Sigmoid colon (tissue), 7 donors: ENCODE results near the gene IQGAP2. TPM values are rescaled to one million over a fixed set of nuclear protein-coding genes. Genes with fewer than 3 reads are reported as not detected.

Source experiments
- DNase-seq: peaks from one replicate; pipeline ENCODE4 v3.0.0-alpha.2; 2019
- H3K27ac ChIP-seq, 4 donors: fragments of 200-600 bp; sonication (generic); one replicate each; pipeline ENCODE4 v1.5.1; 2016 to 2019; ENCODE audit warnings: mild to moderate bottlenecking in 1 of 4
- H3K27me3 ChIP-seq, 3 donors: fragments of 200-600 bp; sonication (generic); one replicate each; pipeline ENCODE4 v1.5.1; 2019; ENCODE audit warnings: mild to moderate bottlenecking in 1 of 3
- H3K36me3 ChIP-seq, 4 donors: fragments of 200-600 bp; sonication (generic); one replicate each; pipeline ENCODE4 v1.5.1; 2016 to 2019
- H3K4me1 ChIP-seq, 4 donors: fragments of 200-600 bp; sonication (generic); one replicate each; pipeline ENCODE4 v1.5.1; 2017 to 2019
- H3K4me3 ChIP-seq, 4 donors: fragments of 200-600 bp; sonication (generic); one replicate each; pipeline ENCODE4 v1.5.1; 2017 to 2019; ENCODE audit warnings: mild to moderate bottlenecking in 2 of 4, moderate library complexity in 1 of 4
- H3K9me3 ChIP-seq, 4 donors: fragments of 200-600 bp in 3 of 4; sonication (generic) in 3 of 4; one replicate each; pipeline versions ENCODE4 v1.5.1 to v1.6.1; 2013 to 2019
- EP300 ChIP-seq, 4 donors: sonication (generic); formaldehyde crosslinking; IDR thresholded peaks; one replicate each; pipeline ENCODE4 v1.6.1; 2017; ENCODE audit warnings: antibody characterized with exemption in 4 of 4
- POLR2A ChIP-seq, 2 donors: fragments of 450-650 bp; IDR thresholded peaks; one replicate each; pipeline ENCODE4 v1.6.1; 2016; ENCODE audit warnings: antibody characterized with exemption in 2 of 2, mild to moderate bottlenecking in 2 of 2, moderate library complexity in 2 of 2
- POLR2AphosphoS5 ChIP-seq, 4 donors: sonication (generic); formaldehyde crosslinking; IDR thresholded peaks; one replicate each; pipeline ENCODE4 v1.6.1; 2017; ENCODE audit warnings: antibody characterized with exemption in 4 of 4
- WGBS, 2 donors: extraction: QIAGEN DNeasy Blood & Tissue Kit; methylation state at CpG; one replicate each; pipeline ENCODE4 v1.1.7; 2013; 5-methylcytosine and 5-hydroxymethylcytosine counted together
- intact Hi-C: fragments of 100-400 bp; cut with DNase I; formaldehyde crosslinking; loops from one replicate; pipeline ENCODE4 v1.15.1; 2023
- polyA plus RNA-seq, 3 donors: library from polyadenylated mRNA; stranded (reverse); fragments of 200-250 nt; gene quantifications; one replicate each; pipeline ENCODE4 v1.2.3, GENCODE V29; 2013
- total RNA-seq, 4 donors: library from RNA; depleted of rRNA; stranded (reverse); fragments of >200 nt; gene quantifications; one replicate each; pipeline ENCODE4 v1.1.0, GENCODE V29; 2016
- TF ChIP-seq, protein P1 (sequence below), 4 experiments: fragments of 450-650 bp in 3 of 4; fragments of 200-600 bp in 1 of 4; IDR thresholded peaks; one replicate each; pipeline ENCODE4 v1.5.1; 2016 to 2019; ENCODE audit warnings: antibody characterized with exemption in 4 of 4, mild to moderate bottlenecking in 3 of 4, moderate library complexity in 2 of 4
- donor health status: healthy with polysubstance abuse.
- donor health status: Bipolar disorder and iron deficiency.
- donor health status: healthy.

Gene IQGAP2
- total and polyA plus RNA-seq, 7 donors, result 15.0 to 85.3 (median 24.6) TPM

DNA sequence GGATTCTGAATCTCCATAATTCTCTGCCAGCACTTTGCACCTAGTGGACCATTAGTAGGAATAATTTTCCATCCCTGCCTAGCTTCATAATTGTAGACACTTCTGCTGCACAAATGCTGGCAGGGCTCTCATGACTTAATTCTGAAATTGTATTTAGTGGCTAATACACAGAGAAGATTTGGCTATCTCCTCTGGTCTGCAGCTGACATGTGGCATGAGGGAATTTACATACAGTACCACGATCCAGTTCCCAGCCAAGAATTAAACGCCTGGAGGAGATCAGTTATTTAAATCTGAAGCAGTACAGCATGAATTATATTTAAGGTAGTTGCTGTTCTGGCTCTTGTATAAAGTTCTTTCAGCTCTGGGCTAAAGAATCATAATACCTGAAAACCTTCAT lies 46.5 kb downstream of the IQGAP2 start:
- no peak for DNase-seq
- Histone ChIP-seq H3K9me3 (no peaks in the 10 kb centered on the region), H3K36me3 (no peaks in the 10 kb centered on the region), H3K4me1 (peaks cover 0 to 15% (median 7%) of the 10 kb centered on the region in 4 donors), H3K4me3 (no peak overlapping the region), H3K27ac (no peak overlapping the region), H3K27me3 (no peaks in the 10 kb centered on the region)
- WGBS, 2 donors, result 62 to 85% methylated on average over 2 of the region's 2 CpGs
- TF ChIP-seq, protein P1, sequence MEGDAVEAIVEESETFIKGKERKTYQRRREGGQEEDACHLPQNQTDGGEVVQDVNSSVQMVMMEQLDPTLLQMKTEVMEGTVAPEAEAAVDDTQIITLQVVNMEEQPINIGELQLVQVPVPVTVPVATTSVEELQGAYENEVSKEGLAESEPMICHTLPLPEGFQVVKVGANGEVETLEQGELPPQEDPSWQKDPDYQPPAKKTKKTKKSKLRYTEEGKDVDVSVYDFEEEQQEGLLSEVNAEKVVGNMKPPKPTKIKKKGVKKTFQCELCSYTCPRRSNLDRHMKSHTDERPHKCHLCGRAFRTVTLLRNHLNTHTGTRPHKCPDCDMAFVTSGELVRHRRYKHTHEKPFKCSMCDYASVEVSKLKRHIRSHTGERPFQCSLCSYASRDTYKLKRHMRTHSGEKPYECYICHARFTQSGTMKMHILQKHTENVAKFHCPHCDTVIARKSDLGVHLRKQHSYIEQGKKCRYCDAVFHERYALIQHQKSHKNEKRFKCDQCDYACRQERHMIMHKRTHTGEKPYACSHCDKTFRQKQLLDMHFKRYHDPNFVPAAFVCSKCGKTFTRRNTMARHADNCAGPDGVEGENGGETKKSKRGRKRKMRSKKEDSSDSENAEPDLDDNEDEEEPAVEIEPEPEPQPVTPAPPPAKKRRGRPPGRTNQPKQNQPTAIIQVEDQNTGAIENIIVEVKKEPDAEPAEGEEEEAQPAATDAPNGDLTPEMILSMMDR (IDR thresholded peaks at IDR 0.05), result no peak
- no peak for TF ChIP-seq POLR2A (IDR thresholded peaks at IDR 0.05)
- no peak for TF ChIP-seq EP300 (IDR thresholded peaks at IDR 0.05)
- intact Hi-C loops, result no loop called here

DNA sequence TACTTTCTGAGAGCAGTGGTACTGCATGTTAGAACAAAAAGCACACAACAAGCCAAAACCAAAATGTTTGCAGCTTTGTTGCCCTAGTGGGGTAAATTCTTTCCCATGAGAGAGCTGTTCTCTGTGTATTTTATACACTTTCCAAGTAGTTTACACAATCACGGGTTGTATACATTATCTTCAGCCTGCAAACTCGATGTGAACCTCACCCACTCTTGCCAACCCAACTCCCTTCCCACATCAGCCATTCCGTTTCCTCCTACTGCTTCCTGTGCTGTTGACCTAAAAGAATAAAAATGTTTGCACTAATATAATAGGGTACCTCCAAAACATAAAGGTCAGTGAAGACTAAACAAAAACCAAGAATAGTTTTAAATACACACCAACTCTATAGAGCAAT lies 47.0 kb downstream of the IQGAP2 start:
- no peak for TF ChIP-seq POLR2A (IDR thresholded peaks at IDR 0.05)
- TF ChIP-seq, protein P1 (IDR thresholded peaks at IDR 0.05), result no peak
- TF ChIP-seq EP300 (IDR thresholded peaks at IDR 0.05), result no peak
- TF ChIP-seq POLR2AphosphoS5 (IDR thresholded peaks at IDR 0.05), result no peak
- H3K4me1 ChIP-seq, result peaks cover 0 to 15% (median 7%) of the 10 kb centered on the region in 4 donors
- intact Hi-C loops, result no loop called here
- no peaks in the 10 kb centered on the region for H3K36me3 ChIP-seq
- H3K27me3 ChIP-seq, result no peaks in the 10 kb centered on the region
- H3K4me3 ChIP-seq, result no peak overlapping the region
- no peak overlapping the region for H3K27ac ChIP-seq
- WGBS, 2 donors, result 17 to 19% methylated on average over 3 of the region's 3 CpGs
- H3K9me3 ChIP-seq, result no peaks in the 10 kb centered on the region
- DNase-seq, result no peak

DNA sequence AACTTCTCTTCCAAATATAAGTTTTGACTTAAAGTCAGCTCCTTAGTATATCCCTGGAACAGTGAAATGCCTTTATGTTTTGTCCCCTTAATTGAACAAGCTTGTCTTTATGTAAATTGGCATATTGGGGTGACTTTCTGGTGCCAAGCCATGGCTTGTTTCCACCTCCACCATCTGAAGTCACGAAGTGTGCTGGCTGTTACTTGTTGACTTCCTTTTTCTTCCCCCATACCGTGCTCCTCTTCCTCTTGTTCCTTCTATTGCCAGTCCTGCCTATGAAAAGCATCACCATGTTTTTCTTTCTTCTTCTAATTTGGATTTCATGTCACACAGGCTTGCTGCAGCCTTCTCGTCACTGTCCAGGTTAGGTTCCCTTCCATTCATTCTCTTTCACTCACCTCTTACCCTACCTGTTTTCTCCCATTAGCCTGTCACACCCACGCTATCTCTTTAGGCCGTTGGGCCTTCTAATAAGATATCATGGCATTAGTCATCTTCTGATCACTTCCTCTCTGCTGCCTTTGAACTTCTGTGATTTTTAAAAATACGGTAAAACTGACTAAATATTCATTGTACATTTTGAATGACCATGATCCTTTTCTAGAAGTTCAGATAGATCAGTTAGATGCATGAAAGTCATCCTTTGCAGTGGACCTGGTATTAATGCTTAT lies 48.1 kb downstream of the IQGAP2 start:
- Histone ChIP-seq H3K4me1 (peaks cover 0 to 15% (median 7%) of the 10 kb centered on the region in 4 donors), H3K27ac (no peak overlapping the region), H3K36me3 (no peaks in the 10 kb centered on the region), H3K27me3 (no peaks in the 10 kb centered on the region), H3K4me3 (no peak overlapping the region), H3K9me3 (no peaks in the 10 kb centered on the region)
- DNase-seq, result no peak
- WGBS, 2 donors, result 63 to 80% methylated on average over 6 of the region's 6 CpGs
- TF ChIP-seq, protein P1 (IDR thresholded peaks at IDR 0.05), result no peak
- TF ChIP-seq EP300 (IDR thresholded peaks at IDR 0.05), result no peak
- no peak for TF ChIP-seq POLR2AphosphoS5 (IDR thresholded peaks at IDR 0.05)
- TF ChIP-seq POLR2A (IDR thresholded peaks at IDR 0.05), result no peak
- intact Hi-C loops, result no loop called here

DNA sequence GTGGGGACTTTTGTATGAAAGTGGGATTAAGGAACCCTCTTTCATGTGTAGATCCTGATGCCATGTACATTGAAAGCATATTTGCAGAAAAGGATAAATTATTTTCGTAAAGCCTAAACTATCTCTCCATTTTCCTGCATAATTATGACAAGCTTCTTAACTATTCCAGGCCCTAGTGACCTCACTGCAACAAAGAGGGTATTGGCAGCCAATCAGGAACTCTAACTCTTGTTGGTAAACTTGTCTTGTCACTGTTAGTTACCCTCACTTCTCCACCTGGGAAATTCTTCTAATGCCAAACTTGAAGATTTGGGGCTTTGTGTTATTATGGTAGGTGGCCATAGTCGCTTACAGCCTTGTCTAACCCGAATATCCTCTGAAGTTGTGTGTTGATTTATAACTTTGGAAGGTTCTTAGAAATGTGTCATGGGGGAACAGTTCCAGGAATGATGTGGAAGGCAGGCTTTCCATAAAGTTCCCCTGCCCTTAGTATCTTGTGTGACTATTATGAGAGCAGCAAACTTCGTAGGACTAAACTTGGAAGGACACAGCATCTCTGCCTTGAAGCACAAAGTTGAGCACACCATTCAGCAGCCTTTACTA lies 52.5 kb downstream of the IQGAP2 start:
- Histone ChIP-seq H3K9me3 (no peaks in the 10 kb centered on the region), H3K27ac (no peak overlapping the region), H3K4me1 (no peaks in the 10 kb centered on the region), H3K4me3 (no peak overlapping the region), H3K27me3 (no peaks in the 10 kb centered on the region), H3K36me3 (no peaks in the 10 kb centered on the region)
- no peak for TF ChIP-seq POLR2AphosphoS5 (IDR thresholded peaks at IDR 0.05)
- intact Hi-C loops, result no loop called here
- DNase-seq, result no peak
- 55 to 62% methylated on average over 4 of the region's 4 CpGs for WGBS, 2 donors

DNA sequence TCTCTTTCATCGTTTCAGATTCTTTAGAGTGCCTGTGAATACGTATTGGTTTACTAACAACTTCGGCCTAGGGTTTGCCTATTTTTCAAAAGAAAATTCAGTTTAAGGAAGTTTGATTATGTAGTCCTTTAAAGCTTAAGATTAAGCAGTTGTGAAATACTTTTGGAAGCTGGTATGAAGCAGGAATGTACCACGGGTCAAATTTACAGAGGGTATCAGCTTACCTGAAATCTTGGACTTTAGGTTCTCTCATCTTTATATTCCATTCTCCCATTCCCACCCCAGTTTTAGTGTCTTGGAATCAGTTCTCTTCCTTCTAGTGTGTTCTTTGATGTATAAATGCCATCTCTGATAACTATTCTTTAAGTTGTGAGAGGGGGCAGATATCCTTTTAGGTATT lies 53.2 kb downstream of the IQGAP2 start:
- TF ChIP-seq POLR2AphosphoS5 (IDR thresholded peaks at IDR 0.05) (no peak), EP300 (IDR thresholded peaks at IDR 0.05) (no peak), POLR2A (IDR thresholded peaks at IDR 0.05) (no peak)
- TF ChIP-seq, protein P1 (IDR thresholded peaks at IDR 0.05), result no peak
- 92 to 94% methylated on average over 4 of the region's 4 CpGs for WGBS, 2 donors

More for the DNA sequence above, 53.2 kb downstream of the IQGAP2 start:
- no peak overlapping the region for H3K4me3 ChIP-seq
- H3K27me3 ChIP-seq, result no peaks in the 10 kb centered on the region
- no peak for DNase-seq
- intact Hi-C loops, result no loop called here
- no peaks in the 10 kb centered on the region for H3K9me3 ChIP-seq
- no peak overlapping the region for H3K27ac ChIP-seq
- H3K36me3 ChIP-seq, result no peaks in the 10 kb centered on the region
- H3K4me1 ChIP-seq, result no peaks in the 10 kb centered on the region
